Measurements from ENCODE around the gene RABEP2. TPM values are rescaled to one million over a fixed set of nuclear protein-coding genes. Genes with fewer than 3 reads are reported as not detected.
"Not testable (repeated sequence)": the region's sequence is repeated elsewhere in the genome, so short reads cannot be mapped to it uniquely, and the experiment has no call there.

Gene RABEP2
- polyA plus RNA-seq, 4 donors = 17.7 to 25.8 (median 18.9) TPM

- no peak for DNase-seq (ENCODE audit: low read depth in 4 of 4, low spot score in 3 of 4)
These were observed 20.2 kb downstream of the RABEP2 start for GRCh38 chr16:28904828-28905227.

GRCh38 chr16:28904363-28904762 lies 20.7 kb downstream of the RABEP2 start:
- no peak for DNase-seq (ENCODE audit: low read depth in 4 of 4, low spot score in 3 of 4)

- no peak for DNase-seq (ENCODE audit: low read depth in 4 of 4, low spot score in 3 of 4)
These were observed 21.5 kb downstream of the RABEP2 start for GRCh38 chr16:28903344-28904042.

GRCh38 chr16:28902909-28903308 lies 22.1 kb downstream of the RABEP2 start:
- DNase-seq (ENCODE audit: low read depth in 4 of 4, low spot score in 3 of 4) = no peak

GRCh38 chr16:28901862-28902261 lies 23.2 kb downstream of the RABEP2 start:
- DNase-seq (ENCODE audit: low read depth in 4 of 4, low spot score in 3 of 4) = no peak

- DNase-seq (ENCODE audit: low read depth in 4 of 4, low spot score in 3 of 4) = no peak
These were observed 24.4 kb downstream of the RABEP2 start for GRCh38 chr16:28900601-28901000.

- DNase-seq (ENCODE audit: low read depth in 4 of 4, low spot score in 3 of 4) = no peak
These were observed 25.0 kb downstream of the RABEP2 start for GRCh38 chr16:28899882-28900590.

- DNase-seq (ENCODE audit: low read depth in 4 of 4, low spot score in 3 of 4) = no peak
These were observed 26.1 kb downstream of the RABEP2 start for GRCh38 chr16:28898942-28899341.

GRCh38 chr16:28898266-28898665 lies 26.8 kb downstream of the RABEP2 start:
- DNase-seq (ENCODE audit: low read depth in 4 of 4, low spot score in 3 of 4) = no peak

GRCh38 chr16:28897826-28898225 lies 27.2 kb downstream of the RABEP2 start:
- DNase-seq (ENCODE audit: low read depth in 4 of 4, low spot score in 3 of 4) = no peak

- DNase-seq (ENCODE audit: low read depth in 4 of 4, low spot score in 3 of 4) = no peak
These were observed 29.4 kb downstream of the RABEP2 start for GRCh38 chr16:28895609-28896008.

GRCh38 chr16:28893291-28893690 lies 31.7 kb downstream of the RABEP2 start:
- no peak for DNase-seq (ENCODE audit: low read depth in 4 of 4, low spot score in 3 of 4)

GRCh38 chr16:28891964-28892890 lies 32.8 kb downstream of the RABEP2 start:
- DNase-seq (ENCODE audit: low read depth in 4 of 4, low spot score in 3 of 4) = no peak

- DNase-seq (ENCODE audit: low read depth in 4 of 4, low spot score in 3 of 4) = not testable (repeated sequence)
These were observed 34.7 kb downstream of the RABEP2 start for GRCh38 chr16:28890355-28890754.

- DNase-seq (ENCODE audit: low read depth in 4 of 4, low spot score in 3 of 4) = no peak
These were observed 38.1 kb downstream of the RABEP2 start for GRCh38 chr16:28886945-28887344.

- DNase-seq (ENCODE audit: low read depth in 4 of 4, low spot score in 3 of 4) = no peak
These were observed 41.0 kb downstream of the RABEP2 start for GRCh38 chr16:28884045-28884444.

GRCh38 chr16:28883221-28883996 lies 41.6 kb downstream of the RABEP2 start:
- DNase-seq (ENCODE audit: low read depth in 4 of 4, low spot score in 3 of 4) = no peak

GRCh38 chr16:28882551-28883160 lies 42.4 kb downstream of the RABEP2 start:
- no peak for DNase-seq (ENCODE audit: low read depth in 4 of 4, low spot score in 3 of 4)

GRCh38 chr16:28881565-28881964 lies 43.5 kb downstream of the RABEP2 start:
- DNase-seq (ENCODE audit: low read depth in 4 of 4, low spot score in 3 of 4) = not testable (repeated sequence)

GRCh38 chr16:28880955-28881354 lies 44.1 kb downstream of the RABEP2 start:
- no peak for DNase-seq (ENCODE audit: low read depth in 4 of 4, low spot score in 3 of 4)

All from right renal pelvis (tissue), 4 donors.